GM21528 (cell line): ENCODE measurements around the gene COX4I1.

Experiments used
- ATAC-seq: cut with Tn5 transposase; IDR thresholded peaks from one replicate; pipeline ENCODE4 v1.9.1; 2021; ENCODE audit warnings: mild to moderate bottlenecking, moderate library complexity; ENCODE audit not compliant: unreplicated experiment, low FRiP score

The COX4I1 gene

DNA sequence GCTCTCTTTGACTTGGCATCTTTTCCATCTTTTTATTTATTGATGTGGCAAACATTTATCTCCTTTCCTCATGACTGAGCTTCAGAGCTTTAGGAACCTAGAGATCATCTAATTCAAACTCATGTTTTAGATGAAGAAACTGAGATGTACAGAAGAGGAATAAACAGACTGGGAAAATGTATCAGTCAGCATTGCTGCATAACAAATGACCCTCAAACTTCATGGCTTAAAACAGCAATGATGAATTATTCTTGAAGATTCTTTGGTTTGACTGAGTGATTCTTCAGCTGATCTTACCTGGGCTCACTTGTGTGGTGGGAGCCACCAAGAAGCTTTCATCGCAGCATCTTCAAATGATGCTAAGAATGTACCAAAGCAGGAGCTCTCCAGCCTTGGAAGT is 55.4 kb downstream of the COX4I1 start:
- ATAC-seq, result no peak

DNA sequence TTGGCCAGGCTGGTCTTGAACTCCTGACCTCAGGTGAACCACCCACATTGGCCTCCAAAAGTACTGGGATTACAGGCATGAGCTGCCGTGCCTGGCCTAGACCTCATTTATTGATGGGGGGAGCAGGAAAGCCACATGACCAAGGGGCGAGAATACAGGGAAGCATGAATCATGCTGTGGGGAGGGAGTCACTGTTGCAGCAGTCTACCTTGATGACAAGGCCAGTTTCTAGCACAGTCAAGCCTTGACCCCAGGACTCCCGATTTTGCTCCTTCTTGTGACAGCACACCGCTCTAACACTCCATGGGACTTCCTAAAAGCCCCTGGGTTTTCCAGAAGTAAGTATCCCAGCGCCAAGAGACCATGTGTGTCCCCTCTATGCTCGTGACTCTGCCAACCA is 56.6 kb downstream of the COX4I1 start:
- no peak for ATAC-seq

DNA sequence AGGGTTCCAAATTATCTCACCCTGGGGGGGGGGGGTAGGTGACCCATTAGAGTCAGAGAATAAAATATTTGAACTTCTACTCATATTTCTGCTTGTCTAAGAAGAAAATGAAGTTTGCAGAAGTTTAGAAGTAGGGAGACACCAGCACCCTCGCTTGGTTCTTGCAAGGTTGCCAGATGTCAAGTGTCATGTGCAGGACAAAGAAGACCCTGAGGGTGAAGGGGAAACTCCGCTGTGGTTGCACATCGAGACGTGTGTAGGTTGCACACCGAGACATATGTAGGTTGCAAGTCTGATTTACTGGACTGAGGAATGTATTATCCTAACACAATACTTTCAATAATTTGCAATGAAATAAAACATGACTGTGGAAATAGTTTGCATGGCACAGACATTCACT is 57.1 kb downstream of the COX4I1 start:
- no peak for ATAC-seq
